ENCODE data around the gene RNF169. TPM values are rescaled to one million over a fixed set of nuclear protein-coding genes. Genes with fewer than 3 reads are reported as not detected.

Gene RNF169
- total RNA-seq, 4 donors from 2014 or later = 16.2 to 26.6 (median 20.6) TPM

- intact Hi-C loops (cut with DNase I) = loop anchor here (10.0 kb wide), 1 partner anchor 46 kb away; no protein-coding TSS in a partner anchor
- Histone ChIP-seq H3K36me3 (no peaks in the 10 kb centered on the region), H3K4me3 (no peak overlapping the region), H3K9me3 (no peaks in the 10 kb centered on the region), H3K27ac (replicated peaks in 1 of 4) (no peak overlapping the region), H3K4me1 (peaks cover 0 to 22% (median 18%) of the 10 kb centered on the region in 4 donors), H3K27me3 (no peaks in the 10 kb centered on the region)
- TF ChIP-seq CTCF (IDR thresholded peaks at IDR 0.05) (no peak), POLR2AphosphoS5 (IDR thresholded peaks at IDR 0.05) (no peak), EP300 (IDR thresholded peaks at IDR 0.05) (no peak), POLR2A (IDR thresholded peaks at IDR 0.05; ENCODE audit: low read depth) (no peak)
- no peak for DNase-seq (ENCODE audit: extremely low spot score)
- 89% methylated on average over 2 of the region's 2 CpGs for WGBS
These were observed 20.5 kb downstream of the RNF169 start for GRCh38 chr11:74769055-74769707.

GRCh38 chr11:74770456-74770855 lies 21.8 kb downstream of the RNF169 start:
- no peaks in the 10 kb centered on the region for H3K9me3 ChIP-seq
- H3K27me3 ChIP-seq = no peaks in the 10 kb centered on the region
- H3K36me3 ChIP-seq = no peaks in the 10 kb centered on the region
- H3K4me3 ChIP-seq = no peak overlapping the region
- intact Hi-C loops (cut with DNase I) = no loop called here
- no peak for DNase-seq (ENCODE audit: extremely low spot score)
- TF ChIP-seq EP300 (IDR thresholded peaks at IDR 0.05) = no peak
- TF ChIP-seq POLR2A (IDR thresholded peaks at IDR 0.05; ENCODE audit: low read depth) = no peak
- TF ChIP-seq POLR2AphosphoS5 (IDR thresholded peaks at IDR 0.05) = no peak
- no peak for TF ChIP-seq CTCF (IDR thresholded peaks at IDR 0.05)
- peaks cover 0 to 26% (median 19%) of the 10 kb centered on the region in 4 donors for H3K4me1 ChIP-seq
- 58% methylated on average over 5 of the region's 5 CpGs for WGBS
- no peak overlapping the region for H3K27ac ChIP-seq (replicated peaks in 1 of 4)

GRCh38 chr11:74771139-74771538 lies 22.5 kb downstream of the RNF169 start:
- intact Hi-C loops (cut with DNase I) = no loop called here
- no peak overlapping the region for H3K4me3 ChIP-seq
- no peak overlapping the region for H3K27ac ChIP-seq (replicated peaks in 1 of 4)
- no peaks in the 10 kb centered on the region for H3K9me3 ChIP-seq
- H3K27me3 ChIP-seq = no peaks in the 10 kb centered on the region
- H3K4me1 ChIP-seq = peaks cover 0 to 26% (median 25%) of the 10 kb centered on the region in 4 donors
- no peak for DNase-seq (ENCODE audit: extremely low spot score)
- H3K36me3 ChIP-seq = no peaks in the 10 kb centered on the region
- 92% methylated on average over 3 of the region's 3 CpGs for WGBS
- TF ChIP-seq CTCF (IDR thresholded peaks at IDR 0.05) = no peak
- no peak for TF ChIP-seq POLR2AphosphoS5 (IDR thresholded peaks at IDR 0.05)
- no peak for TF ChIP-seq EP300 (IDR thresholded peaks at IDR 0.05)
- TF ChIP-seq POLR2A (IDR thresholded peaks at IDR 0.05; ENCODE audit: low read depth) = no peak

GRCh38 chr11:74773476-74773875 lies 24.8 kb downstream of the RNF169 start:
- no peak for DNase-seq (ENCODE audit: extremely low spot score)
- no peak overlapping the region for H3K4me3 ChIP-seq
- peaks cover 0 to 49% (median 47%) of the 10 kb centered on the region in 4 donors for H3K4me1 ChIP-seq
- no peaks in the 10 kb centered on the region for H3K27me3 ChIP-seq
- H3K36me3 ChIP-seq = no peaks in the 10 kb centered on the region
- no peaks in the 10 kb centered on the region for H3K9me3 ChIP-seq
- no peak for TF ChIP-seq POLR2AphosphoS5 (IDR thresholded peaks at IDR 0.05)
- no peak for TF ChIP-seq EP300 (IDR thresholded peaks at IDR 0.05)
- no peak for TF ChIP-seq CTCF (IDR thresholded peaks at IDR 0.05)
- TF ChIP-seq POLR2A (IDR thresholded peaks at IDR 0.05; ENCODE audit: low read depth) = no peak
- H3K27ac ChIP-seq (replicated peaks in 1 of 4) = no peak overlapping the region
- intact Hi-C loops (cut with DNase I) = no loop called here

- Histone ChIP-seq H3K9me3 (no peaks in the 10 kb centered on the region), H3K36me3 (no peaks in the 10 kb centered on the region), H3K27ac (replicated peaks in 1 of 4) (no peak overlapping the region), H3K27me3 (no peaks in the 10 kb centered on the region), H3K4me3 (no peak overlapping the region), H3K4me1 (peaks cover 3 to 65% (median 52%) of the 10 kb centered on the region in 4 donors)
- TF ChIP-seq EP300 (IDR thresholded peaks at IDR 0.05) = no peak
- TF ChIP-seq POLR2A (IDR thresholded peaks at IDR 0.05; ENCODE audit: low read depth) = no peak
- no peak for TF ChIP-seq CTCF (IDR thresholded peaks at IDR 0.05)
- TF ChIP-seq POLR2AphosphoS5 (IDR thresholded peaks at IDR 0.05) = no peak
- DNase-seq (ENCODE audit: extremely low spot score) = no peak
- WGBS = 79% methylated on average over 1 of the region's 1 CpG
- intact Hi-C loops (cut with DNase I) = no loop called here
These were observed 27.1 kb downstream of the RNF169 start for GRCh38 chr11:74775762-74776161.
